Panc1 (cell line): ENCODE data around the gene EPS8L2. TPM values are rescaled to one million over a fixed set of nuclear protein-coding genes. Genes with fewer than 3 reads are reported as not detected.
A peak's percentile ranks its signal among the peaks of the same experiment; 100 is the strongest.
"Not testable (repeated sequence)": the region's sequence is repeated elsewhere in the genome, so short reads cannot be mapped to it uniquely, and the experiment has no call there.

Source experiments
- ATAC-seq: fragments of 200-7000 bp; cut with Tn5 transposase; 2 replicates; pipeline ENCODE4 v1.9.1; 2020; ENCODE audit warnings: mild to moderate bottlenecking, moderate library complexity
- BruUV-seq: library from RNA; stranded (reverse); fragments of 400-500 nt; replicated peaks from 2 replicates; lab custom pipeline; 2021; lab: Mats Ljungman, UMichigan
- CTCF ChIA-PET: fragments of 300-600 bp; sonication (Branson Sonifier 250); formaldehyde crosslinking; loops from one replicate; lab custom pipeline; 2022; ENCODE audit warnings: antibody characterized with exemption; lab: Charles Lee
- POLR2A ChIA-PET: fragments of 300-600 bp; sonication (Branson Sonifier 250); formaldehyde crosslinking; loops from one replicate; lab custom pipeline; 2022; ENCODE audit warnings: antibody characterized with exemption; lab: Charles Lee
- DNase-seq: peaks from one replicate; pipeline ENCODE4 v3.0.0-alpha.2; 2010; ENCODE audit warnings: low read depth, low spot score
- H3K27ac ChIP-seq: 2 replicates; pipeline ENCODE4 v1.5.1; 2011; ENCODE audit warnings: mild to moderate bottlenecking, low read length, inconsistent platforms
- H3K27me3 ChIP-seq: fragments of 200-500 bp; sonication (Bioruptor generic); 2 replicates; pipeline ENCODE4 v1.6.0; 2014; ENCODE audit warnings: low read length, inconsistent platforms; ENCODE audit not compliant: control insufficient read depth, insufficient read depth
- H3K36me3 ChIP-seq: fragments of 200-500 bp; sonication (Bioruptor generic); 2 replicates; pipeline ENCODE4 v1.5.1; 2014; ENCODE audit warnings: inconsistent platforms, mild to moderate bottlenecking, low read length, moderate library complexity; ENCODE audit not compliant: control insufficient read depth, insufficient read depth
- H3K4me1 ChIP-seq: 2 replicates; pipeline ENCODE4 v1.5.1; 2011; ENCODE audit warnings: inconsistent platforms, mild to moderate bottlenecking, low read length, moderate library complexity; ENCODE audit not compliant: control insufficient read depth, insufficient read depth
- H3K4me3 ChIP-seq, 2 experiments: 2 replicates each; pipeline ENCODE4 v1.5.1; 2011 to 2012; ENCODE audit warnings: low read depth in 2 of 2, low read length in 2 of 2, mild to moderate bottlenecking in 2 of 2, inconsistent platforms in 1 of 2, moderate library complexity in 1 of 2
- H3K9me3 ChIP-seq: fragments of 200-500 bp; sonication (Bioruptor generic); 2 replicates; pipeline ENCODE4 v1.5.1; 2014; ENCODE audit warnings: low read depth, mild to moderate bottlenecking, inconsistent platforms, low read length, moderate library complexity; ENCODE audit not compliant: control insufficient read depth, insufficient read depth
- CTCF ChIP-seq: fragments of 450-650 bp; IDR thresholded peaks from 2 replicates; pipeline ENCODE4 v1.5.1; 2017; ENCODE audit warnings: mild to moderate bottlenecking
- POLR2AphosphoS5 ChIP-seq: IDR thresholded peaks from 2 replicates; pipeline ENCODE4 v1.6.1; 2012; ENCODE audit warnings: mild to moderate bottlenecking, low read depth, low read length, moderate library complexity
- REST ChIP-seq, 2 experiments: IDR thresholded peaks; 2 replicates each; pipeline ENCODE4 v1.6.1; 2011 to 2012; ENCODE audit warnings: low read depth in 2 of 2, control low read depth in 1 of 2, low read length in 1 of 2, mild to moderate bottlenecking in 1 of 2, moderate library complexity in 1 of 2; ENCODE audit not compliant: insufficient read depth in 1 of 2
- SIN3A ChIP-seq: IDR thresholded peaks from 2 replicates; pipeline ENCODE4 v1.6.1; 2012; ENCODE audit warnings: low read depth, mild to moderate bottlenecking, low read length, moderate library complexity, borderline replicate concordance; ENCODE audit not compliant: insufficient read depth
- TCF7L2 ChIP-seq: IDR thresholded peaks from 2 replicates; pipeline ENCODE4 v1.6.1; 2011; ENCODE audit warnings: mild to moderate bottlenecking, low read depth, low read length, inconsistent platforms
- in situ Hi-C: cut with HindIII; loops from 2 replicates; pipeline ENCODE4 v1.10.0; 2016; ENCODE audit warnings: low sequenced_read_pairs, low pct_unique_long_range_greater_than_20kb
- intact Hi-C: fragments of 100-400 bp; cut with micrococcal nuclease; formaldehyde crosslinking; loops from one replicate; pipeline ENCODE4 v1.10.0; 2022; ENCODE audit not compliant: unreplicated experiment
- total RNA-seq: library from RNA; stranded (reverse); gene quantifications from one replicate; pipeline ENCODE4 v1.2.1, GENCODE V29; 2021; ENCODE audit not compliant: unreplicated experiment

Gene EPS8L2
- total RNA-seq, 1 experiment from 2014 or later = 256 TPM

GRCh38 chr11:737366-737765 lies 31.3 kb downstream of the EPS8L2 start:
- no peak overlapping the region for H3K4me3 ChIP-seq
- H3K27ac ChIP-seq = no peak overlapping the region
- no peaks in the 10 kb centered on the region for H3K27me3 ChIP-seq
- TF ChIP-seq TCF7L2 (no peak), REST (IDR thresholded peaks at IDR 0.05; ENCODE audit: insufficient read depth in 1 of 2, low read depth in 2 of 2, low read length in 1 of 2) (no peak), POLR2AphosphoS5 (no peak), CTCF (no peak), SIN3A (no peak)
- POLR2A ChIA-PET = interaction anchor here (0.7 kb wide), 1 partner anchor 11 kb away, joined by 3 read pairs; no protein-coding TSS in a partner anchor
- H3K36me3 ChIP-seq = no peaks in the 10 kb centered on the region
- intact Hi-C loops (no loop called here), in situ Hi-C loops (no loop called here)
- no peaks in the 10 kb centered on the region for H3K9me3 ChIP-seq
- DNase-seq (no peak), ATAC-seq (peak; percentile 48)
- peaks cover 6% of the 10 kb centered on the region; the same call in 1 of the 2 replicates for H3K4me1 ChIP-seq
- CTCF ChIA-PET = interaction anchor here (0.6 to 0.7 kb wide), 2 partner anchors 26 to 40 kb away, joined by 3 read pairs; no protein-coding TSS in a partner anchor
- no TSS peak for BruUV-seq

- H3K4me1 ChIP-seq, BruUV-seq, H3K27me3 ChIP-seq, H3K27ac ChIP-seq, H3K4me3 ChIP-seq, in situ Hi-C loops, DNase-seq, ATAC-seq, H3K36me3 ChIP-seq, intact Hi-C loops, H3K9me3 ChIP-seq, POLR2A ChIA-PET: not testable (repeated sequence)
- CTCF ChIA-PET = interaction anchor here (0.6 to 0.7 kb wide), 2 partner anchors 25 to 46 kb away, joined by 3 to 5 read pairs; no protein-coding TSS in a partner anchor
These were observed 31.9 kb downstream of the EPS8L2 start for GRCh38 chr11:737899-738298.

- Histone ChIP-seq H3K9me3 (no peaks in the 10 kb centered on the region), H3K27me3 (no peaks in the 10 kb centered on the region), H3K36me3 (no peaks in the 10 kb centered on the region), H3K4me1 (peaks cover 11% of the 10 kb centered on the region), H3K27ac (no peak overlapping the region), H3K4me3 (no peak overlapping the region)
- ChIA-PET POLR2A (no interaction called here), CTCF (no interaction called here)
- BruUV-seq = no TSS peak
- TF ChIP-seq POLR2AphosphoS5 (no peak), REST (IDR thresholded peaks at IDR 0.05; ENCODE audit: insufficient read depth in 1 of 2, low read depth in 2 of 2, low read length in 1 of 2) (no peak), TCF7L2 (no peak), CTCF (no peak), SIN3A (no peak)
- ATAC-seq (no peak), DNase-seq (no peak)
- intact Hi-C loops (no loop called here), in situ Hi-C loops (no loop called here)
These were observed 36.1 kb downstream of the EPS8L2 start for GRCh38 chr11:742156-742546.
